ENCODE results near the gene RELL2. TPM values are rescaled to one million over a fixed set of nuclear protein-coding genes. Genes with fewer than 3 reads are reported as not detected.
"Not testable (repeated sequence)": the region's sequence is repeated elsewhere in the genome, so short reads cannot be mapped to it uniquely, and the experiment has no call there.

Gene RELL2
- total RNA-seq, 2 donors from 2014 or later: 2.1 to 6.7 TPM

DNA sequence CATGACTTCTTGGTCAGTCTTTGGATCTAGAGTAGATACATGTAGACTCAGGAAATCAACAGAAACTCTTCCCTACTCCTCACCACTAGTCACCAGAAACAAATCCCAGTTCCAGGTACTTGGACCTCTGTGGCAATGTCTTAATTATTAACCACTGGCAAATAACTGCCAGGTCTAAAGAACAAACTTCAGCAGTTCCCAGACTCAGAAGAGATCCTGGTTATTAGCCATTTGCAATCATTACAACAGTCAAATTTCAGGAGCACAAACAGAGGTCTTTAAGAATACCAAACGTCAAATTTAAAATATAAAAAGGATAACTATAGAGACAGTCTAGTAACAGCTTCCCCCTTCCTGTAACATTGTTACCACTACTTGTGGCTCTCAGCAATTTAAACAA, 28.2 kb upstream of the RELL2 start:
- intact Hi-C loops (cut with DNase I): no loop called here
- no peak for DNase-seq
- no peak overlapping the region for H3K9ac ChIP-seq (ENCODE audit: low read depth in 2 of 2, low read length in 2 of 2)
- no peak overlapping the region for H3K4me3 ChIP-seq
- no peaks in the 10 kb centered on the region for H3K27me3 ChIP-seq
- H3K27ac ChIP-seq: no peak overlapping the region
- no peaks in the 10 kb centered on the region for H3K36me3 ChIP-seq
- TF ChIP-seq, protein P1, sequence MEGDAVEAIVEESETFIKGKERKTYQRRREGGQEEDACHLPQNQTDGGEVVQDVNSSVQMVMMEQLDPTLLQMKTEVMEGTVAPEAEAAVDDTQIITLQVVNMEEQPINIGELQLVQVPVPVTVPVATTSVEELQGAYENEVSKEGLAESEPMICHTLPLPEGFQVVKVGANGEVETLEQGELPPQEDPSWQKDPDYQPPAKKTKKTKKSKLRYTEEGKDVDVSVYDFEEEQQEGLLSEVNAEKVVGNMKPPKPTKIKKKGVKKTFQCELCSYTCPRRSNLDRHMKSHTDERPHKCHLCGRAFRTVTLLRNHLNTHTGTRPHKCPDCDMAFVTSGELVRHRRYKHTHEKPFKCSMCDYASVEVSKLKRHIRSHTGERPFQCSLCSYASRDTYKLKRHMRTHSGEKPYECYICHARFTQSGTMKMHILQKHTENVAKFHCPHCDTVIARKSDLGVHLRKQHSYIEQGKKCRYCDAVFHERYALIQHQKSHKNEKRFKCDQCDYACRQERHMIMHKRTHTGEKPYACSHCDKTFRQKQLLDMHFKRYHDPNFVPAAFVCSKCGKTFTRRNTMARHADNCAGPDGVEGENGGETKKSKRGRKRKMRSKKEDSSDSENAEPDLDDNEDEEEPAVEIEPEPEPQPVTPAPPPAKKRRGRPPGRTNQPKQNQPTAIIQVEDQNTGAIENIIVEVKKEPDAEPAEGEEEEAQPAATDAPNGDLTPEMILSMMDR (IDR thresholded peaks at IDR 0.05): no peak
- H3K9me3 ChIP-seq: no peaks in the 10 kb centered on the region
- H3K4me1 ChIP-seq: peaks cover 5% of the 10 kb centered on the region

DNA sequence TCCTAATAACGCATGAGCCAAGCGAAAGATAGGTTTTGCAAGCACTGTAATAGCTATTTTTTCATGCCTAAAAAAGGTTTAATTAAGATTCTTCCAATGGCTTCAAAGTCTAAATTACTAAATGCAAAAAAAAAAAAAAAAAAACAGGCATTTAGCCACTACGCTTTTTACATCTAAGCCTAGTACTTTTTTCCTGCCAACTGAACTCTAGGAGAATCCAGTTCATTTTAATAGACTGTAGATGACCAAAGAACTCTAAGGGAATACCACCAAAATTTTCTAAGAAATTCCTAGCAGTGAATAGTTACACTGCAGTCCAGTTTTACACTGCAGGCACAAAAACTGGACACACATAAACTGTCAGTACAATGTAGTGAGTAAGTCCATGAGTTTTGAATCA, 27.8 kb upstream of the RELL2 start:
- TF ChIP-seq, protein P1 (IDR thresholded peaks at IDR 0.05): no peak
- DNase-seq: no peak
- Histone ChIP-seq H3K27me3 (no peaks in the 10 kb centered on the region), H3K27ac (no peak overlapping the region), H3K36me3 (no peaks in the 10 kb centered on the region), H3K9ac (ENCODE audit: low read depth in 2 of 2, low read length in 2 of 2) (no peak overlapping the region), H3K9me3 (no peaks in the 10 kb centered on the region), H3K4me1 (peaks cover 5% of the 10 kb centered on the region), H3K4me3 (no peak overlapping the region)
- intact Hi-C loops (cut with DNase I): no loop called here

DNA sequence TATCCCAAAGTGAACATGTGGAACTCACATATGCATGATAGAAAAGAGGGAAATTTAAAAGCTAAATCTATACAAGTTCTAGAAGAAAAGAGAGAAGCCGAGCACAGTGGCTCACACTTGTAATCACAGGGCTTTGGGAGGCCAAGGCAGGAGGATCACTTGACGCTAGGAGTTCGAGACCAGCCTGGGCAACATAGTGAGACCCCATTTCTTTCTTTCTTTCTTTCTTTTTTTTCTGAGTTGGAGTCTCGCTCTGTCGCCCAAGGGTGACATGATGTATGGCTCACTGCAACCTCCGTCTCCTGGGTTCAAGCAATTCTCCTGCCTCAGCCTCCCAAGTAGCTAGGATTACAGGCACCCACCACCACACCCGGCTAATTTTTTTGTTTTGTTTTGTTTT, 26.9 kb upstream of the RELL2 start:
- H3K36me3 ChIP-seq; H3K9me3 ChIP-seq; DNase-seq; intact Hi-C loops (cut with DNase I); H3K4me1 ChIP-seq; H3K27ac ChIP-seq; H3K27me3 ChIP-seq; H3K9ac ChIP-seq (ENCODE audit: low read depth in 2 of 2, low read length in 2 of 2); H3K4me3 ChIP-seq: not testable (repeated sequence)

DNA sequence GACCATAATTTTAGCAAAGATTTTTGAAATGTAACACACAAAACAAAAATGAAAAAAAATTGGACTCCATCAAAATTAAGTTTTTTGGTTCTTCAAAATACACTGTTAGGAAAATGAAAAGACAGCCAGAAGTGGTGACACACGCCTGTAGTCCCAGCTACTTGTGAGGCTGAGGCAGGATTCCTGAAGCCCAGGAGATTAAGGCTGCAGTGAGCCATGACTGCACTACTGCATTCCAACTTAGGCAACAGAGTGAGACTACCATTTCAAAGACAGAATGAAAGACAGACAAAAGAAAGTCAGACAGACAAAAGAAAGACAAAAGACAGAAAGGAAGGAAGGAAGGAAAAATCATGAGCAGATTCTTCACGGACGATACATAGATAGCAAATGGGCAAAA, 25.5 kb upstream of the RELL2 start:
- Histone ChIP-seq H3K4me1 (no peaks in the 10 kb centered on the region), H3K9ac (ENCODE audit: low read depth in 2 of 2, low read length in 2 of 2) (no peak overlapping the region), H3K27me3 (no peaks in the 10 kb centered on the region), H3K36me3 (no peaks in the 10 kb centered on the region), H3K27ac (no peak overlapping the region), H3K9me3 (no peaks in the 10 kb centered on the region), H3K4me3 (no peak overlapping the region)
- intact Hi-C loops (cut with DNase I): no loop called here
- TF ChIP-seq, protein P1 (IDR thresholded peaks at IDR 0.05): no peak
- no peak for DNase-seq

DNA sequence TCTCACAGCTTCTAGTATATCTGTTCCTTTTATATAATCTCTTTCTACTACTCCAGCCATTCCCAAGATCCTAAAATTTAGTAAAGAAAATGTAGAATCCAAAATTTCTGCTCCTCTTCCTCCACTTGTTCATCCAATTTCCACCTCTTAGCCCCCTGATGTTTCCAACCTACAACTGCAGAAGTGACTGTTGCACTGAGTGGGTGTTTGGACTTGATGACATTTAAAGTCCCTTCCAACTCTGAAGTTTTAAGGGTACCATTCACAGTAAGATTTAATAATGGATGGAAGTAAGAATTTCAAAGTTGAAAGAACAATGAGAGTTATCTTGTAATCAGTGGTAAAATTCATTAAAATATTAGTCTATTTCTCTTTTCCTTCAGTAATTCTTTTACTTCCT, 23.5 kb upstream of the RELL2 start:
- no peak for DNase-seq
- Histone ChIP-seq H3K27ac (no peak overlapping the region), H3K9ac (ENCODE audit: low read depth in 2 of 2, low read length in 2 of 2) (no peak overlapping the region), H3K27me3 (no peaks in the 10 kb centered on the region), H3K9me3 (no peaks in the 10 kb centered on the region), H3K36me3 (no peaks in the 10 kb centered on the region), H3K4me3 (no peak overlapping the region), H3K4me1 (no peaks in the 10 kb centered on the region)
- intact Hi-C loops (cut with DNase I): no loop called here
- TF ChIP-seq, protein P1 (IDR thresholded peaks at IDR 0.05): no peak

DNA sequence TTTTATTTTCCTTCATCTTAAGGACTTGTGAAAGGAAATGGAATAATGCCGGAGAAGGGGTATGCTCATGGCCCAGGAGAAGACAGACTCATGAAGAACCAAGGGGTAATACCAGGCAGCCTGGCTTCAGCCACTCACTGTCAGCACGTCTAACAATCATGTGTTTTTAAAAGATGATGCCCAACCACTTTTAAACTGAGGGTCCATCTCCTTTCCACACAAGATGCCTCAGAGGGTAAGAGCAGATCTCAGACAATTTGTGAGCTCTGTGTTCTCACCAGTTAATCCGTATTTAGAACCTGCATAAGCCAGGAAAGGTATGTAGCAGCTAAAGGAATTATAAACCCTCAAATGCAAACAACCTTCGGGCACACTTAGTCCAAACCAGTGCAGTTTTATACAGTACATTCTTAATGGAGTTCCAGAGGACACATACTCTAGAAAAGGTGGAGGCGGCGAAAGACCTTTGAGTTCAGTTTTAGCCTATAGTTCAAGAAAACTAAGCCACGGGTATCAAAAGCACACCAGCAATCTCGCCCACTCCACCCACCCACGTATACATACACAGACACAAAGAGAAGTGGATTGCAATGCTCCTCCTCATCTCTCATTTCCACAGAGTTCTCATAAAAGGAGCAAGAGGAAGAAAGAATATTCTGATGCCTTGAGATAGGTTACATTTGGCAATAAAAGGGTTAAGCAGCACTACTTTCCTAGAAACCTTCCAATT, 20.6 kb upstream of the RELL2 start:
- Histone ChIP-seq H3K4me3 (no peak overlapping the region), H3K27me3 (no peaks in the 10 kb centered on the region), H3K9me3 (no peaks in the 10 kb centered on the region), H3K9ac (ENCODE audit: low read depth in 2 of 2, low read length in 2 of 2) (no peak overlapping the region), H3K4me1 (no peaks in the 10 kb centered on the region), H3K27ac (no peak overlapping the region), H3K36me3 (peaks cover 7% of the 10 kb centered on the region)
- intact Hi-C loops (cut with DNase I): no loop called here
- TF ChIP-seq, protein P1 (IDR thresholded peaks at IDR 0.05): no peak
- DNase-seq: no peak
